ENCODE data around the gene MORC4. TPM values are rescaled to one million over a fixed set of nuclear protein-coding genes. Genes with fewer than 3 reads are reported as not detected.

The MORC4 gene
- total RNA-seq, 1 experiment from 2014 or later: 24.8 TPM

DNA sequence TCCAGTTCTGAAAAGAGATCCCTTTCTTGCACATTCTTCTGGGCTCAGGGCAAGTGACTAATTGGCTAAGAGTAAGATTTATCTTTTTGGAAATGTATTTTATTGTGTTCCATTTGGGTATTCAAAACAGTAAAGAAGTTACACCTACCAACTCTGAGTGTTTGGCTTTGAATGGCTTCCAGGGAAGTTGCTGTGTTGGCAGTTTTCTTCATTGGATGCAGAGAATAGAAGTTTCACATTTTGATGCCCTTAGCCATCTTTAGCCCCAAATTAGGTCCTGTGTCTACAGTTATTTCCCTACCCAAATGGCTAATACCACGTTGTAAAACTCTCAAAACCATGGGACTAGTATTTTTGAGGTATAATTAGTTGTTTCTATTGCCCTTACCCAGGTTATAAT, 29.7 kb upstream of the MORC4 start:
- no peak for DNase-seq
- H3K4me1 ChIP-seq (ENCODE audit: insufficient read depth, low read length): no peaks in the 10 kb centered on the region
- intact Hi-C loops (cut with micrococcal nuclease): loop anchor here (5.0 to 10.0 kb wide), 2 partner anchors 265 to 748 kb away; partner anchors contain the start of genes NCBP2L and TSC22D3
- CTCF ChIA-PET: interaction anchor here (0.6 kb wide), 1 partner anchor 509 kb away, joined by 12 read pairs; no protein-coding TSS in a partner anchor
- no TSS peak for BruUV-seq (replicated peaks)
- no peaks in the 10 kb centered on the region for H3K79me2 ChIP-seq (ENCODE audit: low read length)
- no peaks in the 10 kb centered on the region for H3K36me3 ChIP-seq (ENCODE audit: low read depth, low read length)
- no peak overlapping the region for H3K9ac ChIP-seq (ENCODE audit: low read length)
- no peaks in the 10 kb centered on the region for H3K9me3 ChIP-seq (ENCODE audit: low read length)
- H3K27ac ChIP-seq (ENCODE audit: low read length): no peak overlapping the region
- H3K27me3 ChIP-seq (ENCODE audit: low read length): no peaks in the 10 kb centered on the region
- no peaks in the 10 kb centered on the region for H3K9me2 ChIP-seq (replicated peaks; ENCODE audit: low read length)
- ATAC-seq: no peak
- H3F3A ChIP-seq (ENCODE audit: low read length, unreplicated experiment): no peaks in the 10 kb centered on the region
- TF ChIP-seq EZH2 (IDR thresholded peaks at IDR 0.05; ENCODE audit: low read length, unreplicated experiment) (no peak), EZH2phosphoT487 (IDR thresholded peaks at IDR 0.05; ENCODE audit: borderline replicate concordance, low read length) (no peak)
- TF ChIP-seq, protein P1, sequence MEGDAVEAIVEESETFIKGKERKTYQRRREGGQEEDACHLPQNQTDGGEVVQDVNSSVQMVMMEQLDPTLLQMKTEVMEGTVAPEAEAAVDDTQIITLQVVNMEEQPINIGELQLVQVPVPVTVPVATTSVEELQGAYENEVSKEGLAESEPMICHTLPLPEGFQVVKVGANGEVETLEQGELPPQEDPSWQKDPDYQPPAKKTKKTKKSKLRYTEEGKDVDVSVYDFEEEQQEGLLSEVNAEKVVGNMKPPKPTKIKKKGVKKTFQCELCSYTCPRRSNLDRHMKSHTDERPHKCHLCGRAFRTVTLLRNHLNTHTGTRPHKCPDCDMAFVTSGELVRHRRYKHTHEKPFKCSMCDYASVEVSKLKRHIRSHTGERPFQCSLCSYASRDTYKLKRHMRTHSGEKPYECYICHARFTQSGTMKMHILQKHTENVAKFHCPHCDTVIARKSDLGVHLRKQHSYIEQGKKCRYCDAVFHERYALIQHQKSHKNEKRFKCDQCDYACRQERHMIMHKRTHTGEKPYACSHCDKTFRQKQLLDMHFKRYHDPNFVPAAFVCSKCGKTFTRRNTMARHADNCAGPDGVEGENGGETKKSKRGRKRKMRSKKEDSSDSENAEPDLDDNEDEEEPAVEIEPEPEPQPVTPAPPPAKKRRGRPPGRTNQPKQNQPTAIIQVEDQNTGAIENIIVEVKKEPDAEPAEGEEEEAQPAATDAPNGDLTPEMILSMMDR (conservative IDR thresholded peaks at IDR 0.05; ENCODE audit: low read depth, low read length): no peak
- H4K20me1 ChIP-seq (ENCODE audit: low read length): no peaks in the 10 kb centered on the region
- no peak overlapping the region for H3K4me3 ChIP-seq (ENCODE audit: low read length)
- H2AFZ ChIP-seq (ENCODE audit: low read length): no peak overlapping the region
- H3K4me2 ChIP-seq (ENCODE audit: low read length): no peak overlapping the region
- POLR2A ChIA-PET (ENCODE audit: unreplicated experiment): no interaction called here

DNA sequence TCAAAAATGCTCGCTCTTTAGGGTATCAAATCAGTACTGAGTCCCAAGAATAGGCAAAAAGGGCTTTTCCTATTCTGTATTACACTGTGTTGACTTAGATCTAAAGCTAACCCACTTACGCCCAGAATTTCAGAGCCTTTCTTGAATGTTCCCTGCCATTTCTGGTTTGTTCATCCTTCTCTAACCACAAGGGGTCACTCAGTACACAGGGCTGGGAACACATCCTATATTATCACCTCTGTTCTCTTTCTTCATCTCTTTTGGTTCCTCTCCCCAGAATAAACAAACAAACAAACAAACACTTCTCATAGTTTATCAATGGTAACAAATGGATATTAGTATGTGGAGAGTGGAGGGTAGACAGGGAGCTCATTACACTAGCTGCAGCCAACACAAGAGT, 25.5 kb upstream of the MORC4 start:
- no peak overlapping the region for H3K27ac ChIP-seq (ENCODE audit: low read length)
- H3K9me3 ChIP-seq (ENCODE audit: low read length): no peaks in the 10 kb centered on the region
- TF ChIP-seq EZH2 (IDR thresholded peaks at IDR 0.05; ENCODE audit: low read length, unreplicated experiment) (no peak), EZH2phosphoT487 (IDR thresholded peaks at IDR 0.05; ENCODE audit: borderline replicate concordance, low read length) (no peak)
- TF ChIP-seq, protein P1 (conservative IDR thresholded peaks at IDR 0.05; ENCODE audit: low read depth, low read length): peak; percentile 81
- CTCF ChIA-PET: interaction anchor here (0.6 kb wide), 1 partner anchor 26 kb away, joined by 4 read pairs; no protein-coding TSS in a partner anchor
- H3K36me3 ChIP-seq (ENCODE audit: low read depth, low read length): no peaks in the 10 kb centered on the region
- no peaks in the 10 kb centered on the region for H3K27me3 ChIP-seq (ENCODE audit: low read length)
- H3K4me1 ChIP-seq (ENCODE audit: insufficient read depth, low read length): no peaks in the 10 kb centered on the region
- POLR2A ChIA-PET (ENCODE audit: unreplicated experiment): no interaction called here
- BruUV-seq (replicated peaks): no TSS peak
- H3F3A ChIP-seq (ENCODE audit: low read length, unreplicated experiment): no peaks in the 10 kb centered on the region
- H3K4me2 ChIP-seq (ENCODE audit: low read length): no peak overlapping the region
- H2AFZ ChIP-seq (ENCODE audit: low read length): no peak overlapping the region
- H3K9me2 ChIP-seq (replicated peaks; ENCODE audit: low read length): no peaks in the 10 kb centered on the region
- H3K4me3 ChIP-seq (ENCODE audit: low read length): no peak overlapping the region
- H3K9ac ChIP-seq (ENCODE audit: low read length): no peak overlapping the region
- H3K79me2 ChIP-seq (ENCODE audit: low read length): no peaks in the 10 kb centered on the region
- intact Hi-C loops (cut with micrococcal nuclease): loop anchor here (5.0 to 10.0 kb wide), 2 partner anchors 269 to 752 kb away; partner anchors contain the start of genes NCBP2L and TSC22D3
- peak; percentile 56 for DNase-seq
- peak; percentile 69 for ATAC-seq
- H4K20me1 ChIP-seq (ENCODE audit: low read length): no peaks in the 10 kb centered on the region

DNA sequence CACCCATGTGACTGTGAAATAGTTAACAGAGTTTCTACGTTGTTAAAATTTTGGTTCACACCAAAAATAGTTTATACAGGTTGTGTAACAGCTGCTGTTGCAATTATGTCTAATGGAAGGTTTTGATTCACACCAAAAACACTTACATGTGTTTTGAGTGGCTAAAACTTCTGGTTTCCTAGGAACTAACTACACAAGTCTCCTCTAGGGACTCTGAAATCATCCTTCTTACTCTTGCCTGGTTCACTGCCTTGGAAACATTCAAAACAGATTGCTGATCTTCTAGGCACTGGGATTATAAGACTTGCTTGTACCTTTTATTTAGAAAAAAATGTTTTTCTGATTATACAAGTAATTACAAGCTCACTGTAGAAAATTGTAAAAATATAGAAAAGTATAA, 14.9 kb upstream of the MORC4 start:
- no peaks in the 10 kb centered on the region for H3K4me1 ChIP-seq (ENCODE audit: insufficient read depth, low read length)
- ATAC-seq (no peak), DNase-seq (no peak)
- H3K9me2 ChIP-seq (replicated peaks; ENCODE audit: low read length): no peaks in the 10 kb centered on the region
- no peak overlapping the region for H3K9ac ChIP-seq (ENCODE audit: low read length)
- TF ChIP-seq, protein P1 (conservative IDR thresholded peaks at IDR 0.05; ENCODE audit: low read depth, low read length): no peak
- TF ChIP-seq EZH2phosphoT487 (IDR thresholded peaks at IDR 0.05; ENCODE audit: borderline replicate concordance, low read length): no peak
- H3K4me2 ChIP-seq (ENCODE audit: low read length): no peak overlapping the region
- H2AFZ ChIP-seq (ENCODE audit: low read length): no peak overlapping the region
- intact Hi-C loops (cut with micrococcal nuclease): no loop called here
- no TSS peak for BruUV-seq (replicated peaks)
- no peaks in the 10 kb centered on the region for H4K20me1 ChIP-seq (ENCODE audit: low read length)
- no peaks in the 10 kb centered on the region for H3F3A ChIP-seq (ENCODE audit: low read length, unreplicated experiment)
- no peaks in the 10 kb centered on the region for H3K27me3 ChIP-seq (ENCODE audit: low read length)
- no peaks in the 10 kb centered on the region for H3K9me3 ChIP-seq (ENCODE audit: low read length)
- no peaks in the 10 kb centered on the region for H3K36me3 ChIP-seq (ENCODE audit: low read depth, low read length)
- H3K27ac ChIP-seq (ENCODE audit: low read length): no peak overlapping the region
- H3K79me2 ChIP-seq (ENCODE audit: low read length): no peaks in the 10 kb centered on the region
- ChIA-PET CTCF (no interaction called here), POLR2A (ENCODE audit: unreplicated experiment) (no interaction called here)
- H3K4me3 ChIP-seq (ENCODE audit: low read length): no peak overlapping the region
